Ishikawa (cell line): ENCODE measurements around the gene RNF135.

Experiments used
- CEBPB ChIP-seq: IDR thresholded peaks from 2 replicates; pipeline ENCODE4 v1.6.1; 2012
- CREB1 ChIP-seq: IDR thresholded peaks from 2 replicates; pipeline ENCODE4 v1.6.1; 2012; ENCODE audit warnings: low read depth
- EGR1 ChIP-seq: IDR thresholded peaks from 2 replicates; pipeline ENCODE4 v1.6.1; 2012
- EP300 ChIP-seq: IDR thresholded peaks from 2 replicates; pipeline ENCODE4 v1.6.1; 2012; ENCODE audit warnings: borderline replicate concordance
- FOXM1 ChIP-seq: IDR thresholded peaks from 2 replicates; pipeline ENCODE4 v1.6.1; 2012; ENCODE audit warnings: low read depth, borderline replicate concordance
- NFIC ChIP-seq: IDR thresholded peaks from 2 replicates; pipeline ENCODE4 v1.6.1; 2012
- RAD21 ChIP-seq: IDR thresholded peaks from 2 replicates; pipeline ENCODE4 v1.6.1; 2012; ENCODE audit warnings: low read depth
- TAF1 ChIP-seq: IDR thresholded peaks from 2 replicates; pipeline ENCODE4 v1.6.1; 2012; ENCODE audit warnings: low read depth, mild to moderate bottlenecking
- TCF12 ChIP-seq: IDR thresholded peaks from 2 replicates; pipeline ENCODE4 v1.6.1; 2012; ENCODE audit warnings: low read depth
- TEAD4 ChIP-seq: IDR thresholded peaks from 2 replicates; pipeline ENCODE4 v1.6.1; 2012
- YY1 ChIP-seq: IDR thresholded peaks from 2 replicates; pipeline ENCODE4 v1.6.1; 2012; ENCODE audit warnings: low read depth
- ZBTB7A ChIP-seq: IDR thresholded peaks from 2 replicates; pipeline ENCODE4 v1.6.1; 2012; ENCODE audit warnings: low read depth
- TF ChIP-seq, protein P1 (sequence below): IDR thresholded peaks from 2 replicates; pipeline ENCODE4 v1.6.1; 2012; ENCODE audit warnings: low read depth, mild to moderate bottlenecking
- TF ChIP-seq, protein P2 (sequence below): IDR thresholded peaks from 2 replicates; pipeline ENCODE4 v1.6.1; 2012
- TF ChIP-seq, protein P3 (sequence below): IDR thresholded peaks from 2 replicates; pipeline ENCODE4 v1.6.1; 2012

RNF135 gene

DNA sequence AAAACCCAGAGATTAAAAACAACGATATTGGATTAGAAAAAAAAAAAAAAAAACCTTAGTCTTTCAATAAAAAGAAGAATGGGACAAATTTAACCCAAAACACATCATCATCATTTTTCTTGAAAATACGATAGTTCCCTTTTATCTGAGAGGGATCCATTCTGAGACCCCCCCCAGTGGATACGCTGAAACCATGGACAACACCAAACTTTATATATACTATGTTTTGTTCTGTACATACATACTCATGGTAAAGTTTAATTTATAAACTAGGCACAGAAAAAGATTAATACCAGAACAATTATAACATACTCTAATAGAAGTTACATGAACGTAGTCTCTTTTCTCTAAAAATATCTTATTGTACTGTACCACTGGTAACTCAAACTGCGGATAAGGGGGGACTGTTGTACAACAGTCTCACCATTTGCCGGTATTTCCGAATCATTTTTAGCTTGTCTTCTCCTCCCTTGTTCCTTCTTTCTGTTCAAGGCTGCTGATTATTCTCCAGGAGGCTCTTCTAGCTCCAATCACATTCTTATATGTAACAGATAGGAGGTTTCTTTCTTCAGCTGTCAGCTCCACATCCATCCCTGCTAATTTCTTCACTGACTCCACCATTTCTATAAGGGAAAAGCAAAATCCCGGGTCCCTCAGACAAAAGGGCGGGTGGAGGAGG lies 37.0 kb downstream of the RNF135 start:
- TF ChIP-seq, protein P1, sequence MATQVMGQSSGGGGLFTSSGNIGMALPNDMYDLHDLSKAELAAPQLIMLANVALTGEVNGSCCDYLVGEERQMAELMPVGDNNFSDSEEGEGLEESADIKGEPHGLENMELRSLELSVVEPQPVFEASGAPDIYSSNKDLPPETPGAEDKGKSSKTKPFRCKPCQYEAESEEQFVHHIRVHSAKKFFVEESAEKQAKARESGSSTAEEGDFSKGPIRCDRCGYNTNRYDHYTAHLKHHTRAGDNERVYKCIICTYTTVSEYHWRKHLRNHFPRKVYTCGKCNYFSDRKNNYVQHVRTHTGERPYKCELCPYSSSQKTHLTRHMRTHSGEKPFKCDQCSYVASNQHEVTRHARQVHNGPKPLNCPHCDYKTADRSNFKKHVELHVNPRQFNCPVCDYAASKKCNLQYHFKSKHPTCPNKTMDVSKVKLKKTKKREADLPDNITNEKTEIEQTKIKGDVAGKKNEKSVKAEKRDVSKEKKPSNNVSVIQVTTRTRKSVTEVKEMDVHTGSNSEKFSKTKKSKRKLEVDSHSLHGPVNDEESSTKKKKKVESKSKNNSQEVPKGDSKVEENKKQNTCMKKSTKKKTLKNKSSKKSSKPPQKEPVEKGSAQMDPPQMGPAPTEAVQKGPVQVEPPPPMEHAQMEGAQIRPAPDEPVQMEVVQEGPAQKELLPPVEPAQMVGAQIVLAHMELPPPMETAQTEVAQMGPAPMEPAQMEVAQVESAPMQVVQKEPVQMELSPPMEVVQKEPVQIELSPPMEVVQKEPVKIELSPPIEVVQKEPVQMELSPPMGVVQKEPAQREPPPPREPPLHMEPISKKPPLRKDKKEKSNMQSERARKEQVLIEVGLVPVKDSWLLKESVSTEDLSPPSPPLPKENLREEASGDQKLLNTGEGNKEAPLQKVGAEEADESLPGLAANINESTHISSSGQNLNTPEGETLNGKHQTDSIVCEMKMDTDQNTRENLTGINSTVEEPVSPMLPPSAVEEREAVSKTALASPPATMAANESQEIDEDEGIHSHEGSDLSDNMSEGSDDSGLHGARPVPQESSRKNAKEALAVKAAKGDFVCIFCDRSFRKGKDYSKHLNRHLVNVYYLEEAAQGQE: no peak
- TF ChIP-seq TEAD4 (no peak), EGR1 (no peak), YY1 (no peak), CREB1 (no peak), NFIC (no peak), RAD21 (no peak), FOXM1 (no peak), TCF12 (no peak), CEBPB (no peak)
- TF ChIP-seq, protein P2, sequence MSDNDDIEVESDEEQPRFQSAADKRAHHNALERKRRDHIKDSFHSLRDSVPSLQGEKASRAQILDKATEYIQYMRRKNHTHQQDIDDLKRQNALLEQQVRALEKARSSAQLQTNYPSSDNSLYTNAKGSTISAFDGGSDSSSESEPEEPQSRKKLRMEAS: no peak
- TF ChIP-seq, protein P3, sequence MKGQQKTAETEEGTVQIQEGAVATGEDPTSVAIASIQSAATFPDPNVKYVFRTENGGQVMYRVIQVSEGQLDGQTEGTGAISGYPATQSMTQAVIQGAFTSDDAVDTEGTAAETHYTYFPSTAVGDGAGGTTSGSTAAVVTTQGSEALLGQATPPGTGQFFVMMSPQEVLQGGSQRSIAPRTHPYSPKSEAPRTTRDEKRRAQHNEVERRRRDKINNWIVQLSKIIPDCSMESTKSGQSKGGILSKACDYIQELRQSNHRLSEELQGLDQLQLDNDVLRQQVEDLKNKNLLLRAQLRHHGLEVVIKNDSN: no peak

DNA sequence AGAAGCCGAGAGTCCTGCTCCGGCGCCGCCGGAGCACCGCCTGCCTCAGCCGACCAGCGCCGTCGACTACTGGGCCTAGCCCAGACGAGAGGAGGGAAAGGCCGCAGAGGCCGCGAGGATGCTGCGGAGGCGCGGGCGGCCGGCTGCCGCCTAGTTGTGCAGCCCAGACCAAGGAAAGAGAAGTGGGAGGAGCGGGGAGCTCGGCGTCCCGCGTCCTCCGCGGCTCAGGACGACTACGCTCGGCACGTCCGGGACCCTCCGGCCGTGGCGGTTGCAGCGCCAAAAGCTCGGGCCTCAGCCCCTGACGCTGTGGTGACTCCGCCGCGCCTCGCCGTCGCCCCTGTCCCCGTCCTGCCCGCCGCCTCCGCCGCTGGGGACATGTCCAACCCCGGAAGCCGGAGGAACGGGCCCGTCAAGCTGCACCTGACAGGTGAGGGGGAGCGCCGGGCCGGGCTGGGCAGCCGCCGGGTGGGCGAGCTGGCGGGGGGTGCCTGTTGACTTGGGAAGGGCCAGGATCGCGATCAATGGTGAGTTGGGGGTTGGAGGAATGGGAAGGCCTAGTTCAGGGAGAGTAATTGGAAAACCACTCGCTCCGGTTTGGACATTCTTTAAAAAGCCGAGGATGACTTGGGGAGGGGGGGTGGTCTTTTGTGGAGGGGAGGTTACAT lies 37.7 kb downstream of the RNF135 start:
- peak; percentile 68 for TF ChIP-seq ZBTB7A
- no peak for TF ChIP-seq TEAD4
- TF ChIP-seq RAD21: 0 out of 2 replicates have a peak, but pooled peaks have one; percentile 4
- TF ChIP-seq, protein P3: no peak; the same call in 1 of the 2 replicates
- 0 out of 2 replicates have a peak, but pooled peaks have one; percentile 12 for TF ChIP-seq EGR1
- no peak for TF ChIP-seq CREB1
- TF ChIP-seq YY1: no peak
- TF ChIP-seq, protein P2: peak; percentile 67
- no peak for TF ChIP-seq FOXM1
- TF ChIP-seq TCF12: 0 out of 2 replicates have a peak, but pooled peaks have one; percentile 21

DNA sequence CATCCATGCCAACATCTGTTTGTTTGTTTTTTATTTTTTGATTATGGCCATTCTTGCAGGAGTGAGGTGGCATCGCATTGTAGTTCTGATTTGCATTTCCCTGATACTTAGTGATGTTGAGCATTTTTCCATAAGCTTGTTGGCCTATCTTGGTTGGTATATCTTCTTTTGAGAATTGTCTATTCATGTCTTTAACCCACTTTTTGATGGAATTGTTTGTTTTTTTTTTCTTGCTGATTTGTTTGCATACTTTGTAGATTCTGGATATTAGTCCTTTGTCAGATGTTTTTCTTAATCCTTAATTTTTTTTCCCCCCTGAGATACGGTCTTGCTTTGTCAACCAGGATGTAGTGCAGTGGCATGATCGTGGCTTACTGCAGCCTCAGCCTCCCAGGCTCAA lies 43.0 kb downstream of the RNF135 start:
- TF ChIP-seq TEAD4 (no peak), YY1 (no peak), NFIC (no peak), FOXM1 (no peak), CEBPB (no peak), CREB1 (no peak), TCF12 (no peak), ZBTB7A (no peak), TAF1 (no peak), EGR1 (no peak), RAD21 (no peak), EP300 (no peak)
- TF ChIP-seq, protein P2: no peak
- TF ChIP-seq, protein P1: no peak
- TF ChIP-seq, protein P3: no peak

DNA sequence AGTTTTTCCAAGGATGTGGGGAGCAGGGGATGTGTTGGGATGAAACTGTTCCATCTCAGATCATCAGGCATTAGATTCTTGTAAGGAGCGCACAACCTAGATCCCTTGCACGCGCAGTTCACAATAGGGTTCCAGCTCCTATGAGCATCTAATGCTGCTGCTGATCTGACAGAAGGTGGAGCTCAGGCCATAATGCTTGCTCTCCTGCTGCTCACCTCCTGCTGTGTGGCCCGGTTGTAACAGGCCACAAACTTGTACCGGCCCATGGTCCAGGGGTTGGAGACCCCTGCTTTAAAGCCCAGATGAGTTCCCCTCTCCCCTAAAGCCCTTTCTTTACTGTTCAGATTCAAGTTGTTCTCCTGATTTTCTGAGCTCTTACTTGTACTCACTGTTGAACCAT lies 44.8 kb downstream of the RNF135 start:
- TF ChIP-seq TAF1 (no peak), TCF12 (no peak), CREB1 (no peak), RAD21 (peak; percentile 30; the same call in 1 of the 2 replicates)

DNA sequence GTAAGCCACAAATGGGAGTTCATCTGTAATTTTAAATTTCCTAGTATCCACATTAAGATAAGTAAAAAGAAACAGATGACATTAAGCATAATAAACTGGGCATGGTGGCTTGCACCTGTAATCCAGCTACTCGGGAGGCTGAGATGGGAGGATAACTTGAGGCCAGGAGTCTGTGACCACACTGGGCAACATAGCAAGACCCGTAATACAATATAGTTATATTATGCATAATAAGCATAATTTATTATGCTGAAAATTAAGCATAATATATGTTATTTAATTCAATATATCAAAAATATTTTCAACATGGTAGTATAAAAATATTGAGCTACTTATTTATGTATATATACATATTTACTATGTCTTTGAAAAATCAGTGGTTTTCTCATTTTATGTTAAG lies 48.2 kb downstream of the RNF135 start:
- TF ChIP-seq YY1: no peak
- no peak for TF ChIP-seq TCF12
- no peak for TF ChIP-seq TAF1
- TF ChIP-seq EGR1: no peak
- TF ChIP-seq, protein P3: no peak
- TF ChIP-seq NFIC: no peak
- no peak for TF ChIP-seq EP300
- no peak for TF ChIP-seq ZBTB7A
- TF ChIP-seq, protein P1: no peak
- TF ChIP-seq CEBPB: no peak
- no peak for TF ChIP-seq CREB1
